ENCODE measurements around the gene PILRA.

- TF ChIP-seq CTCF (IDR thresholded peaks at IDR 0.05; ENCODE audit: low read depth, low read length, missing input control) (no peak), TAF1 (conservative IDR thresholded peaks at IDR 0.05) (no peak), ZBTB33 (IDR thresholded peaks at IDR 0.05) (no peak), YY1 (IDR thresholded peaks at IDR 0.05) (no peak), GABPA (IDR thresholded peaks at IDR 0.05 in 1 of 2, conservative IDR thresholded peaks at IDR 0.05 in 1 of 2) (no peak)
Measured at GRCh38 chr7:100357131-100357561, 16.1 kb upstream of the PILRA start.
